ENCODE results near the gene SUCLG1.

DNA sequence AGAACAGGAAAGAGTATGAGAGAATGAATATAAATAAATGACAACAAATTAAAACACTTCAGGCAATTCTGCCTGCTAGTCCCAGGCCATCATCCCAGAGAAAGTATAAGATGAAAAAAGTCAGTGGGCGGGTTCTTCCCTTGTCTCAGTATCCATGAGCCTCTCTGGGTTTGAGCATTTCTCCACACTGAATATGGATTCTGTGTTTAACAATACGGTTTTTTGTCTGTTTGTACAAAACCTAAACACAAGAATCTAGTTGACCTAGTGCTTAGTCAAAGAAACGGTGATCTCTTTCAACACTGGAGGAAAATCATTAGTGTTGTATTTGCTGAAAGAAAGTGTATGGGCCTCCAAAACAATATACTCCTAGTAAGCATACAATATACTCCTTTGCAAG is 10.0 kb downstream of the SUCLG1 start:
- no peak for TF ChIP-seq GATA2 (IDR thresholded peaks at IDR 0.05; ENCODE audit: low read depth, low read length)
- TF ChIP-seq GATA3 (IDR thresholded peaks at IDR 0.05; ENCODE audit: low read depth, low read length) = no peak

All from SH-SY5Y (cell line).